HG03565 (cell line): ENCODE data around the gene TLX3.
"Not testable (repeated sequence)": the region's sequence is repeated elsewhere in the genome, so short reads cannot be mapped to it uniquely, and the experiment has no call there.

Experiments used
- ATAC-seq: cut with Tn5 transposase; IDR thresholded peaks from one replicate; pipeline ENCODE4 v1.9.1; 2021; ENCODE audit warnings: mild to moderate bottlenecking, moderate library complexity; ENCODE audit not compliant: unreplicated experiment

The TLX3 gene

GRCh38 chr5:171308453-171309275 lies at the start of gene TLX3:
Gene TLX3, plus strand, starts transcription at chr5:171309248. Its CDS starts 118 bp downstream, at chr5:171309366.
- no peak for ATAC-seq

- no peak for ATAC-seq
These were observed 47.7 kb upstream of the TLX3 start for GRCh38 chr5:171261361-171261760.

GRCh38 chr5:171261904-171262303 lies 47.1 kb upstream of the TLX3 start:
- ATAC-seq: no peak

- no peak for ATAC-seq
These were observed 45.9 kb upstream of the TLX3 start for GRCh38 chr5:171263181-171263580.

- ATAC-seq: no peak
These were observed 44.2 kb upstream of the TLX3 start for GRCh38 chr5:171264843-171265242.

- ATAC-seq: no peak
These were observed 40.1 kb upstream of the TLX3 start for GRCh38 chr5:171268700-171269620.

GRCh38 chr5:171269717-171270116 lies 39.3 kb upstream of the TLX3 start:
- ATAC-seq: no peak

GRCh38 chr5:171270136-171270535 lies 38.9 kb upstream of the TLX3 start:
- ATAC-seq: no peak

- ATAC-seq: no peak
These were observed 37.2 kb upstream of the TLX3 start for GRCh38 chr5:171271798-171272197.

- no peak for ATAC-seq
These were observed 35.8 kb upstream of the TLX3 start for GRCh38 chr5:171272996-171273970.

GRCh38 chr5:171275841-171276544 lies 33.1 kb upstream of the TLX3 start:
- no peak for ATAC-seq

GRCh38 chr5:171283753-171284152 lies 25.3 kb upstream of the TLX3 start:
- ATAC-seq: no peak

GRCh38 chr5:171285465-171285864 lies 23.6 kb upstream of the TLX3 start:
- ATAC-seq: no peak

GRCh38 chr5:171288066-171288465 lies 21.0 kb upstream of the TLX3 start:
- no peak for ATAC-seq

- no peak for ATAC-seq
These were observed 17.7 kb upstream of the TLX3 start for GRCh38 chr5:171291371-171291770.

- ATAC-seq: no peak
These were observed 13.7 kb upstream of the TLX3 start for GRCh38 chr5:171295299-171295698.

GRCh38 chr5:171295801-171296200 lies 13.2 kb upstream of the TLX3 start:
- no peak for ATAC-seq

GRCh38 chr5:171297941-171298340 lies 11.1 kb upstream of the TLX3 start:
- not testable (repeated sequence) for ATAC-seq

GRCh38 chr5:171299228-171299627 lies 9.8 kb upstream of the TLX3 start:
- ATAC-seq: no peak

GRCh38 chr5:171299851-171300250 lies 9.2 kb upstream of the TLX3 start:
- no peak for ATAC-seq
